Tibial nerve (tissue), 3 donors: ENCODE measurements around the gene CFAP46.

Experiments
- POLR2A ChIP-seq, 2 donors: fragments of 450-650 bp; IDR thresholded peaks; one replicate each; pipeline ENCODE4 v1.6.1; 2017; ENCODE audit warnings: antibody characterized with exemption in 2 of 2, mild to moderate bottlenecking in 2 of 2, moderate library complexity in 2 of 2
- TF ChIP-seq, protein P1 (sequence below), 5 experiments: fragments of 200-600 bp in 3 of 5; fragments of 450-650 bp in 2 of 5; sonication (generic) in 3 of 5; IDR thresholded peaks; one replicate each; pipeline ENCODE4 v1.5.1; 2016 to 2019; ENCODE audit warnings: antibody characterized with exemption in 5 of 5, mild to moderate bottlenecking in 3 of 5, moderate library complexity in 2 of 5

DNA sequence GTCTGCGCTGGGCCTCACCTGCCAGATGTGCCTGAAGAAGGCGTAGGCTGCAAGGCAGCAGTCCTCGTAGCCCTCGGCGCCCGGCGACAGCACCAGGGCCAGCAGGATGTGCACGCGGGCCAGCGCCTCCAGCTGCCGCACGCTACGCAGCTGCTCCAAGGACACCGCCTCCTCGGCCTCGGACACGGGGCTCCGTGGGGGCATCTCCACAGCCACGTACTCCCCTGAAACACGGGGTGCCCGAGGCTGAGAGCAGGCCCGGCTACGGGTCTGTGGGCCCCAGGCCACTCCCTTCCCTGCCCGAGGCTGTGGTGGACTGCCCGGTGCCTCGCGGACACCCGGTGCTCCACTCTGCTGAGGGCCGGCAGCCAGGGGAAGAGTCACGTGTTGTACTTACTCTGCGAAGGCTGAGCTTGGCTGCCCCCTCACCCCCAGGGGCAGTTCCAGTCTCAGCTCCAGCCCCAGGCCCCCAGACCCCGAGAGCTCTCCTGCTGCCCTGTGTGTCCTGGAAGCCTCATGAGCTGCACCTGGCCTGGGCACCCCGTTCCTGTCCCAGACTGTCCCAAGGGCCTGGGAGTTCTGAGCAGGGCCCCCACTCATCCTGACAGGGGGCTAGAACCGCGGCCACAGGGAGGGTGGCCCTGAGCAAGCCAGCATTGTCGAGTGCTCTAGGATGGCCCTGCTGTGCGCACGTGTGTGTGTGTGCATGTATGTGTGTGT lies 62.8 kb downstream of the CFAP46 start:
- TF ChIP-seq, protein P1, sequence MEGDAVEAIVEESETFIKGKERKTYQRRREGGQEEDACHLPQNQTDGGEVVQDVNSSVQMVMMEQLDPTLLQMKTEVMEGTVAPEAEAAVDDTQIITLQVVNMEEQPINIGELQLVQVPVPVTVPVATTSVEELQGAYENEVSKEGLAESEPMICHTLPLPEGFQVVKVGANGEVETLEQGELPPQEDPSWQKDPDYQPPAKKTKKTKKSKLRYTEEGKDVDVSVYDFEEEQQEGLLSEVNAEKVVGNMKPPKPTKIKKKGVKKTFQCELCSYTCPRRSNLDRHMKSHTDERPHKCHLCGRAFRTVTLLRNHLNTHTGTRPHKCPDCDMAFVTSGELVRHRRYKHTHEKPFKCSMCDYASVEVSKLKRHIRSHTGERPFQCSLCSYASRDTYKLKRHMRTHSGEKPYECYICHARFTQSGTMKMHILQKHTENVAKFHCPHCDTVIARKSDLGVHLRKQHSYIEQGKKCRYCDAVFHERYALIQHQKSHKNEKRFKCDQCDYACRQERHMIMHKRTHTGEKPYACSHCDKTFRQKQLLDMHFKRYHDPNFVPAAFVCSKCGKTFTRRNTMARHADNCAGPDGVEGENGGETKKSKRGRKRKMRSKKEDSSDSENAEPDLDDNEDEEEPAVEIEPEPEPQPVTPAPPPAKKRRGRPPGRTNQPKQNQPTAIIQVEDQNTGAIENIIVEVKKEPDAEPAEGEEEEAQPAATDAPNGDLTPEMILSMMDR (IDR thresholded peaks at IDR 0.05) = no peak
- TF ChIP-seq POLR2A (IDR thresholded peaks at IDR 0.05) = no peak
